ENCODE measurements around the gene ANGPTL8.

- TF ChIP-seq CTCF (IDR thresholded peaks at IDR 0.05) (no peak), POLR2A (IDR thresholded peaks at IDR 0.05) (no peak)
These were observed 18.5 kb downstream of the ANGPTL8 start for GRCh38 chr19:11257846-11258380.

All from adrenal gland (tissue), 5 donors.